ENCODE results near the gene LANCL1. TPM values are rescaled to one million over a fixed set of nuclear protein-coding genes. Genes with fewer than 3 reads are reported as not detected.
"Not testable (repeated sequence)": the region's sequence is repeated elsewhere in the genome, so short reads cannot be mapped to it uniquely, and the experiment has no call there.

The LANCL1 gene
- total RNA-seq, 2 experiments from 2014 or later, result 35.0 to 35.6 TPM

DNA sequence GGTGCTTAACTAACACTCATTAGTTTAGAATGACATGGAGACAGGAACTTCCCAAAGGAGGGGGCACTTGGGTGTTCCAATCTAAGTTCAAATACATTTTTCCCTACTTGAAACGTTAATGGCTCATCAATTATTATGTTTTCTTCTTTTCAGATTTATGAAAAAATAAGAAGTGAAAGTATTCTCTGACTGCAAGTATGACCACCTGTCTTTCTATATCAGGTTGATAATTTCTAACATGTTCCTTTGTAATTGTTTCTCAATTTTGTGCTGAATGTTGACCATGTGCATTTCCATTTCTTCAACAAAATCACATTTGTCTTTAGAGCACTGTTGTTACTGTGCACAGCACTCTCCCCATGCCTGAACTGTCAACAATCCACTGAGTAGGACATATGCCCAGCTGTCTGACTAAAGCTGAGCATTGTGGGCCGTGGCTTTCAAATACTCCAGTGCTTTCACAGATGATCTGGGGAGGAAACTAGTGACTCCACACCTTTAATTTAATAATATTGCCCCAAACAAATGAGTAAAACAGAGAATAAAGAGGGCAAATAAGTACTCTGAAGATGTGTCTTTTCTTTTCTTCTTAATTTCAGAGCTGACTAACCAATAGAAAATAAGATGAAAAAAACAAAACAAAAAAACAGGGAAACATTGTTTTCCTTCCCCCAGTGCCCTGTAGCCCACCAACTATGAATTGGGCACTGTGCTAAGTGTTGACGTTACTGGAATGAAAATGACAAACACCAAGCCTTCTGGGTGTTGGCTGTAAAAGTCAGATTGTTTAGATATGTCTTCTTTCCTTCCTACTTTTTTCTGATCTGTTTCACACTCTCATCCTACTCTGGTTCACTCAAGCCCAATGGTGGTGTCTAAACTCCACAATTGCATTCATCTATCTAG, 16.0 kb downstream of the LANCL1 start:
- ChIA-PET CTCF (interaction anchor here (1.0 kb wide), 1 partner anchor 12 kb away, joined by 3 read pairs; no protein-coding TSS in a partner anchor), POLR2A (no interaction called here)

DNA sequence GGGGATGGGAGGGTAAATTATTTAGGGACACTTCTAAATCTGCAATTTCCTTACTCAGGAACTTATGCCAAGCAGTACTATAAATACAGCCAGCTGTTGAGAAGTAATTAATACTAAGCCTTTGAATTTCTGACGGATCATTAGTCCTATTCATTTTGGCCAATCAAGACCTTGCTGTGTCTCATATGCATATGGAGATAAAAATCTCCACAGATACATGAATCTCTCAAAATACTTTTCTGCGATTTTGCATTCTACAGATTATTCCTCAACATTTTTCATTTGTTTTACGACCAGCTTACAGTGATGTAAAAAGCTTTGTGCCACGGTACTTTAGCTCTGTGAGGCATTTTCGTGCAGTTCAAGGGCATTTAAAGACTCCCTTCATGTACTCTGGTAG, 16.7 kb downstream of the LANCL1 start:
- ChIA-PET CTCF (interaction anchor here (1.0 kb wide), 1 partner anchor 11 kb away, joined by 3 read pairs; no protein-coding TSS in a partner anchor), POLR2A (no interaction called here)

DNA sequence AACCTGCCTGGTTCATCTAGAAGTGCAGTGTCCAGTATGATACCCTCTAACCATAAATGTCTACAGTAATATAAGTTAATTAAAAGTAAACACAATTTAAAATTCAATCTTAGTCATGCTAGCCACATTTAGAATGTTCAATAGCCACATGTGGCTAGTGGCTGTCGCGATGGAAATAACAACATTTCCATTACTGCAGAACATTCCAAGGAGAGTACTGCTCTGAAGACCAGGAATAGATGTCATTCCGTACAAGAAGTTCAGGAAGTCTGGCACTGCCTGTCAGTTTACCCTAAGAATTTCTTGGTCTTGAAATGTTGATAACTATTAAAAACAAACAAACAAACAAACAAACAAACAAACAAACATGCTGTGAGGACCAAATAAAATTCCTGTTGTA, 17.2 kb downstream of the LANCL1 start:
- CTCF ChIA-PET, result interaction anchor here (1.0 kb wide), 1 partner anchor 11 kb away, joined by 3 read pairs; no protein-coding TSS in a partner anchor
- POLR2A ChIA-PET, result no interaction called here

DNA sequence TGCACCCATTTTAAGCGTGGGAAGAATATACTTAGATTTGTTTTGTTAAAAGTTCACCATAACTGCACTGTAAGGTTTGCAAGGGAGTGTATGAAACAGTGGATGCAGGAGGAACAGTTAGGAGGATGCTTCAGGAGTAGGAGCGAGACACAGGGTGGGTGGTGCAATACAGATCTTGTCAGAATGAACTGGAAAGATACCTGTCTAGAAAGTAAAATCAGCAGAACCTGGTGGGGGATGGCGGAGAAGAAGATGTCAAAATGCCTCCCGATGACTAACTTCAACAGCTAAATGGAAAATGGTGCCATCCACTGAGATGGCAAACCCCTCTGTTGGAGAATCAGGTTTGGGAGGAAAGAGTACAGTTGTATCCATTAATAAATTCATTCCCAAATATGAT, 18.2 kb downstream of the LANCL1 start:
- ChIA-PET CTCF (no interaction called here), POLR2A (no interaction called here)

DNA sequence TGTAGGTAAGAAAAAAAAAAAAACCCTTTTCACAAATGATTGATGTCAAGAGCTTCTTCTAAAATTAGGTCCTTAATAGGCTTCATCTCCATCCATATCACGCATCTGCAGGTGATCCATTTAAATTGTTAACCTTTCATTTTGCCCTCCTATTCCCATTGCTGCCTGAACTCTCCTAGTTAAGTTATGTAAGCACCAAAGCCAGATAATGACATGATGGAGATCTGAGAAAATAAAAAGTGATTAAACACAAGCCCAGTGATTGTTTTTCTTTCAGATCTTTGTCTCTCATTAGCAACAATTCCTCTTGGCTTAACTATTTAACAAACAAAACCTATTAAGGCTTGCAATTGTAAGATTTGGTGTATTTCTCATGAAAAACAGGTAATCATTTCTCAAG, 20.0 kb downstream of the LANCL1 start:
- ChIA-PET CTCF (no interaction called here), POLR2A (no interaction called here)

DNA sequence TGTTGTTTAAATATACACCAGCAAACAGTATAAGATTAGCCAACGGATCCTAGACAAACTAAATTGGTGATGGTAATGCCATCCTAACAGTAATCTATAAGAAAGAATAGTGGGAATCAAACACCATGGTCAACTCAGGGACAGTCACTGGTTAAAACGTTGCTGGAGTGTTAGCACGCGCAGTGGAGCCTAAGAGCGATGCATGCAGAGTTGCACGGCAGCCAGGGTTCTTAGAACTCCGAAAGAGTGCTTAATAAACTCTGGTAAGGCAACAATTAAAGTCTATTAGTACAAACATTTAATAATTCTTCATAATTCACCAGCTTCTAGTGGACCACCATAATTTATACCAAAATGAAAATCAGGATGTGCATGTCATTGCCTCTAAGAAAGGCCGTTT, 22.2 kb downstream of the LANCL1 start:
- POLR2A ChIA-PET, result no interaction called here
- CTCF ChIA-PET, result no interaction called here

DNA sequence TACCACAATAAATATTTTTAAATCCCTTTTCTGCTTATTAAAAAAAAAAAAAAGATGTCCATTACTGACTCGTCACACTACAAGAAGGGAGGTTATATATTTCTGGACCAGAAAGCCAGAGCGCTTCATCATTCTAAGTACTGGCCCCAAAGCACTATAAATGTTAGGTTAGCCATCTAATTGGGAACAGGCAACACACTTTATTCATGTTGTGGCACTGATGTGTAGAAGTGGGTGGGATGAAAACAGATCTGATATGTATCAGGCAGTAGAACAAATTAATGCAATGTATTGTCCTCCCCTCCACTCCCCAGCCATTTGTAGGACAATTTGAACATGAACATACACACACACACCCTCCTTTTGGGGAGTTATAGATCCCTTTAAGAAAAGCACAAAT, 24.4 kb downstream of the LANCL1 start:
- CTCF ChIA-PET, result no interaction called here
- POLR2A ChIA-PET, result no interaction called here

DNA sequence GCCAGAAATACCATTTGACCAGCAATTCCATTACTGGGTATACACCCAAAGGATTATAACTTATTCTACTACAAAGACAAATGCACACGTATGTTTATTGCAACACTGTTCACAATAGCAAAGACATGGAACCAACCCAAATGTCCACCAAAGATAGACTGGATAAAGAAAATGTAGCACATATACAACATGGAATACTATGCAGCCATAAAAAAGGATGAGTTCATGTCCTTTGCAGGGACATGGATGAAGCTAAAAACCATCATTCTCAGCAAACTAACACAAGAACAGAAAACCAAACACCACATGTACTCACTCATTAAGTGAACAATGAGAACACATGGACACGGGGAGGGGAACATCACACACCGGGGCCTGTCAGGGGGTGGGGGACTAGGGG, 25.6 kb downstream of the LANCL1 start:
- CTCF ChIA-PET, result not testable (repeated sequence)

DNA sequence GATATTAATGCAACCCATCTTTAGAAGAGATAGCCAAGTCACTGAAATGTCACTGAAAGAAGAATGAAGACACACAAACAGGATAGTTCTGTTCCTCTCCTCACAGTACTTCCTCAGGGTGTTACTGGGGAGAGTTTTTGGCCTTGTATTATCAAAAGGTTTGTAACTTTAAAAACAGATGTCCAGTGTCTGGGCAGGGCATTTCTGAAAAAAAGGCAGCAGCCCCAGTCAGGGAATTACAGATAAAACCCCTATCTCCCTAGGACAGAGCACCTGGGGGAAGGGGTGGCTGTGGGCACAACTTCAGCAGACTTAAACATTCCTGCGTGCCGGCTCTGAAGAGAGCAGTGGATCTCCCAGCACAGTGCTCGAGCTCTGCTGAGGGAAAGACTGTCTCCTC, 30.8 kb downstream of the LANCL1 start:
- CTCF ChIA-PET, result no interaction called here

More for the DNA sequence above, 25.6 kb downstream of the LANCL1 start:
- POLR2A ChIA-PET, result not testable (repeated sequence)

DNA sequence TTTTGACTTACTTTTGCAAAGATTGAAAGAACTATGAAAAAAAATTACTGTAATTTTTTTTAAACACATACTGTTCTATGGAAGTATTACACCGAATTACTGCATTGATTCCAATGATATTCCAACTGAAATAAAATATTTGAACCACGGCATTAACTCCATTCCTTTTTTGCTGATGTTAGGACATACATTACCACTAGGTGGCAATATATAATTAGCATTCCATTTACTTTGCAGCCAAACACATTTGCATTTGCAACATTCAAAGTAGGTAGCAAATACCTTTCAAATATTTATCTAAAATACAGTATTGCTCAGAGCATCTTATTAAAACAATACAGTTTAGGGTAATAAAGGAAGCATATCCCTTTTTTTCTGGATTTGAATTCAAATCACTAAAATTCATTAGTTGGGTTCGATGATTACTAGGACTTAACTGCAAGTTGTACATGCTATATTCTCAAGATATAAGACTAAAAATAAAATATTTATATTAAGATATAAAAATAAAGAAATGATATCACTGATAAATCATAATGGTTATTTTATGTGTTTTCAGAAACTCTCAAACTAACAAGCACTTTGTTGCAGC, 31.3 kb downstream of the LANCL1 start:
- CTCF ChIA-PET, result no interaction called here
- POLR2A ChIA-PET, result no interaction called here

More for the DNA sequence above, 30.8 kb downstream of the LANCL1 start:
- POLR2A ChIA-PET, result no interaction called here

DNA sequence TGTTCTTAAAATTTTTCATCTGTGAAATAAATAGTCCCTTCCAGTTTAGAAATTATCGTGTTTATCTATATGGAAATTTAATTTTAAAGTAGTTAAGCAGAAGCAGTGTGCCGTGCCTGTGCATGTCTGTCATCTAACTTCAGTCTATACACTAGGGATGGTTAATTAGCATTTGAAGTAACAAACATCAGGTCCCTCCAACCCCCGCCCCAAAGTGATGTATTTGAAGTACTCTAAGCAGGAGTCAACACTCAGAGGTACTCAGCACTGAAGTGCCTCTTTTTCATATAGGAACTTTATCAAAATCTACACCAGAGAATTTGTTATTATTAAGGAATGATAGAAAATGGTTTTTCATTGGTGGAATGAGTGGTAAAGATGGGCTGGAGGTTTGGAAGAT, 33.0 kb downstream of the LANCL1 start:
- ChIA-PET CTCF (no interaction called here), POLR2A (no interaction called here)

DNA sequence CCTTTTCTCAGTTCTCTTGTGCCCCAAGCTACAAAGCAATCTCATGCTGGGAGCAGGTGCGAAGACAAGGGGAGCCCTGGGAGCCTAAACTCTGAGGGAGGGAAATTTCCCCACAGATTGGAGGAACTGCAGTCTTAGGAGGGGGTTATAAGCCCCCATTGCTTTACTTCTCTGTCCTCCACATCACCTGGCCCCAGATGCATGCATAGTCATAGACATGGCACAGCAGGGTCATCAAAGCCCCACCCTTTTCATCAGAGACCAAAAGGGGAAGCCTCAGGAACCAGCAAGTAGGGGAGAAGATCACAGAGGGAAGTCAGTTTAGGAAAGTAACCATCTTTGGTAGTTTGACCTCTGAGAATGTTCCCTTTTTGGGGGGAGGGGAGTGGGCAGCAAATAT, 33.7 kb downstream of the LANCL1 start:
- ChIA-PET CTCF (no interaction called here), POLR2A (no interaction called here)

DNA sequence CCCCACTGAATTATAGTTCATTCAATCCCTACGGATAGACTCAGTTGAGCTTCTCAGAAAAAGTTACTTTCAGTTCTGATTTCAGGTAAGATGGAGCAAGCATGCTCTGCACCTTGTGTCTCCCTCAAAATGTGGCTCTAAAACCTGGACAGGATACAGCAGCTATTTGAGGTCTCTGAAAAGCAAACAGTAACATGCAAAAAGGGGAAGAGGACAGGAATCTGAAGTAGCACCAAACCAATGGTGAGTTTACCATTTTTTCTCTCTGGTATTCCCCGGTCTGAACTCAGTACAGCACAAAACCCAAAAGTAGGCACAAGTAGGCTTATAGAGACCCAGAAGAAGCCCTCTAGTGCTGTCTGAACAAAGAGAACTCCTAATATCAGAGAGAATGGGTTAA, 34.1 kb downstream of the LANCL1 start:
- POLR2A ChIA-PET, result no interaction called here
- CTCF ChIA-PET, result no interaction called here

DNA sequence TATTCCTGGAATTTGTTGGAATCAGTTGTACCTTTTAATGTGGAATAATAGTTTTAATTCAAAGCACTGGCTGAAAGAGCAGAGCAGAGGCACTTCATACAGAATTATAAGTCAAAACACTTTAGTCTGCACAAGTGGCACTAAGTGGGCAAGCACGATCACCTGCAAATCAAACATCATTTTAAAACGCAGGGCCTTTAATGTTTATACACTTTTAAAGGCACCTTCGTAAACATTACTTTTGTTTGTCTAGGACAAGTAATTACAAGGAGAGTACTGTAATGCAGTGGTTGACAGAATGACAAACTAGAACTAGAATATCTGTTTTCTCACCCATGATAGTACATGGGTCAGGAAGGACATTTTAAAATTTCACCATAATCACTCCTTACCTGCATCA, 36.4 kb downstream of the LANCL1 start:
- ChIA-PET CTCF (no interaction called here), POLR2A (no interaction called here)

DNA sequence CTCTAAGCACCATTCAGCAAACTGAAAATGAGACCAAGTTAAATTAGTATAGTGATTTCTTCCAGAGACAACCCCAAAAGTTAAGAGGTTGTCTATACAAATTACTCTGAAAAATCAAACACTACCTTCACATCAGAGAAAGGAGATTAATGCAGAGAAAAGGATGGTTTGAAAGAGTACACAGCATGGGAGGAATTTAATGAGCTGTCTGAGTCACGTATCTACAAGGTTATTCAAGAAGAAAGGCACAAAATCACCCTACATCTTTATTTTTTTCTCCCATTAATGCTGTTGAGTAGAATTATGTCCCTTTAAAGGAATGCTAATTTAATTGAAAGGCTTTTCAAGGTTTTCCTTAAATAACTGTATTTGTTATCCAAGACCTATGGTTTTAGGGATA, 41.1 kb downstream of the LANCL1 start:
- ChIA-PET POLR2A (no interaction called here), CTCF (no interaction called here)

DNA sequence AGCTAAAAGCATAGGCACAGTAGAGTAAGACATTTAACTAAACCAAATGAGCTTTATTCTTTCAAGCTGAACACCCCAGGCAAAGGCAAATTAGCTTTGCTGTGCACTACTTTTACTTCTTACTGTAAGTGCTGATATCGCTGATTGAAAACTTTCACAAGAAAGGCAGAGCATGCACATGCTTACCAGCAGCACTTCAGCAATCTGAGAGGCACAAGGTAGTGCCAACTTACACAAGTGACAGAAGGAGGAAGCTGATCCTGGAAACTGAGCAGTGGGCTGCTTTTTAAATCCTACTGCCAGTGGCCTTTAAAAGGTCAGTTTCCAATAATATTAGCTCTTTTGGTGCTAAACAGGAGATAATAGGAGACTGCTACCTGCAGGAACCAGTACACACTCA, 43.9 kb downstream of the LANCL1 start:
- POLR2A ChIA-PET, result no interaction called here
- CTCF ChIA-PET, result no interaction called here

DNA sequence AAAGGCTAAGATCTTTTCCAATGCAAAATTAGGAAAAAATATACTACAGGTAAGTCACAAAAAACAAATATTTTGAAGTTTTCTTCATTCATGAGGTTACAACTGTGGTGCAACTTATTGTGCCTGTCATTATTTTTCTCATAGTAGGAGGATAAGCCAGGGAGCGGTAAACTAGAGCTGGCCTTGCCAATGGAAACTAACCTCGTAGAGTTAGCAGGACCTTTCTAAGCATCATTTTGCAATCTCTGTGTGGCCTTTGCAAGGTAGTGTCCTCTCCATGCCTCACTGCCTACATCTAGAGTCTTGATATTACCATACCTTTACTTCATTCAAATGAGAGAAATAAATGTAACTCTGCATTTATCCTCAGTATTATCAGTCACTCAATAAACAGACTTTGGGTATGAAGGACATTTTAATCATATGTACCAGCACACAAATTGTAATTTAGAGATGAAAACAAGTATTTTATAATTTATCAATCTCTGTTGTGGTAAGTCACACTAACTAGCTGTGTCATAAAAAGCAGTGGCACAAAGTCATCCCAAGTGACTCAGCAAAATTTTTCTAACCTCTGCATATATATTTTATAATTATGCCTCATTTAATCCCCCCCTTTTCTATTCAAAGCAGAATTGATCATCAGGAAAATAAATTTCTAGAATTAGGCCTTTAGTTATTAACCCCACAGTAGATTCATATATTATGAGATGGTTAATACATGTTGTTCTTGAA, 47.0 kb downstream of the LANCL1 start:
- CTCF ChIA-PET, result no interaction called here
- POLR2A ChIA-PET, result no interaction called here

DNA sequence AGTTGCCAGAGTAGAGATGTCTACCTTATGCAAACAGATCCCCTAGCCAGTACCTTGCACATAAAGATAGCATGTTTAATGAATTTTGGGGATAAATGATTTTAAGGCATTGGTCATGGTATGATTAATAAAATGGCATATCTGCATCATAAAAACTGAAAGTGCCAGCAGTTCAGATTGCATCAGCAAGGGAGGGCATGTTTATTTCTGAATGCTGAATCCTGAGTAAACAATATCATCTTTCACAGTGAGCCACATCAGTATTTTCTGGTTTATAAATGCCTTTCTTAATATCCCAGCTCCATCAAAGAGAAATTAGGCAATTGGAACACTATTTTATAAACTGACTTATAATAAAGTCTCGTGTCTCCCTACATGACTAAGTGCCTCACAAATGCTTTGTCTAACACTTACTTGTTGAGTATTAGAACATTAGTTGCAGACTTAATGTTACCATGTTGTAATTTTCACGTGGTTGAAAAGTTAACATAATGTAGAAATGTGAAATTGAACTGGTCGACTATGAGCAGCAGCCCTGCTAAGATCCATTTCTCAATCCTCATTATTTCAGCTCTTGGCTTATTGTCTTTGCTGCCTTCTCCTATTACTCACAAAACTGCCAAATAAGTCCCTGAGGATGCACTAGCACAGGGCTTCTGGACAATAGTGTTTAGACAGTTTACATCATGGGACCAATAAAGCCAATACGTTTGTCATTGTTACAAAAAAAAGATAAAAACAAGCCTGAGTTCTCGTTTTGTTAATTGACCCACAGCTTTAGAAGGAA, 48.0 kb downstream of the LANCL1 start:
- CTCF ChIA-PET, result no interaction called here
- POLR2A ChIA-PET, result no interaction called here

DNA sequence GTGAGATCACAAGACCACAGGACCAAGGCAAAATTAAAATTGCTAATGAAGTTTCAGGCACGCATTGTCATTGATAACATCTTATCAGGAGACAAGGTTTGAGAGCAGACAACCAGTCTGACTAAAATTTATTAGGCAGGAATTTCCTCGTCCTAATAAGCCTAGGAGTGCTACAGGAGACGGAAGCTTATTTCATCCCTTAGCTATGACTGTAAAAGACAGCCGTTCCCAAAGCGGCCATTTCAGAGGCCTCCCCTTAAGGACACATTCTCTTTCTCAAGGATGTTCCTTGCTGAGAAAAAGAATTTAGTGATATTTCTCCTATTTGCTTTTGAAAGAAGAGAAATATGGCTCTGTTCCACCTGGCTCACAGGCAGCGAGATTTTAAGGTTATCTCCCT, 49.2 kb downstream of the LANCL1 start:
- POLR2A ChIA-PET, CTCF ChIA-PET: not testable (repeated sequence)

DNA sequence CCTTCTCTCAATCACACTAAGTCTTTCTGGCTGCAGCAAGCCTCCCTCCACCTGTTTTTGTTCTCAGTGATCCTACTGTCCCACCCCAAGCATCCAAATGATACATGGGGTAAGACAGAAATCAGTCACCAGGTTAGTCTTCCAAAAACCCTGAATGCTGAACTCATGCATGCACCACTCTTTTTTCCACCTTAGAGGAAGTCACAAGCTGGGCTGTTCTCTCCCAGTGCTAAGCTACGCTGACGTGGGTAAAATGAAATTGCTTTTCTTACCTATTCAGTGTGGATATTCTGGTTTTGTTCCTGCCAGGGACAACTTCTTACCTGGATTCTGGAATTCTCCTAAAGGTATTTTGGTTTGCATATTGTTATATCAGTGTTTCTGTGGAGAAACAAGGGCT, 54.2 kb downstream of the LANCL1 start:
- ChIA-PET CTCF (interaction anchor here (0.7 kb wide), 1 partner anchor 393 kb away, joined by 5 read pairs; no protein-coding TSS in a partner anchor), POLR2A (no interaction called here)

All from activated CD8-positive, alpha-beta memory T cell treated with anti-CD3 and anti-CD28 coated beads for 36 hours (primary cell).